ENCODE measurements around the gene ASCC3.

- TF ChIP-seq EGR1 (IDR thresholded peaks at IDR 0.05) (no peak), CREB1 (IDR thresholded peaks at IDR 0.05; ENCODE audit: low read depth) (no peak)
Measured at GRCh38 chr6:100512203-100512862, 368.8 kb downstream of the ASCC3 start.
